GM12891 (cell line): ENCODE measurements around the gene HCN4.

Source experiments
- DNase-seq: peaks from one replicate; pipeline ENCODE4 v3.0.0; 2011; ENCODE audit warnings: low spot score; ENCODE audit not compliant: insufficient read length
- FAIRE-seq: peaks from 2 replicates; lab custom pipeline; 2011; peaks lifted over from hg19 to GRCh38; lab: Jason Lieb, UNC
- PAX5 ChIP-seq: IDR thresholded peaks from 2 replicates; pipeline ENCODE4 v1.6.1; 2011; ENCODE audit warnings: low read length, moderate library complexity, mild to moderate bottlenecking; ENCODE audit not compliant: insufficient read depth, severe bottlenecking
- POLR2A ChIP-seq: IDR thresholded peaks from 2 replicates; pipeline ENCODE4 v1.6.1; 2011; ENCODE audit warnings: low read depth, low read length, control low read depth
- POLR2AphosphoS5 ChIP-seq: IDR thresholded peaks from 2 replicates; pipeline ENCODE4 v1.6.1; 2011; ENCODE audit warnings: low read depth, low read length, control low read depth
- POU2F2 ChIP-seq: IDR thresholded peaks from 2 replicates; pipeline ENCODE4 v1.6.1; 2011; ENCODE audit warnings: low read depth, mild to moderate bottlenecking, control low read depth, low read length, moderate library complexity
- SPI1 ChIP-seq: IDR thresholded peaks from 2 replicates; pipeline ENCODE4 v1.6.1; 2011; ENCODE audit warnings: low read depth, low read length, control low read depth
- TAF1 ChIP-seq: IDR thresholded peaks from 2 replicates; pipeline ENCODE4 v1.6.1; 2011; ENCODE audit warnings: low read depth, low read length, control low read depth

Gene HCN4

GRCh38 chr15:73366766-73367623, 1.8 kb downstream of the HCN4 start:
- DNase-seq (no peak), FAIRE-seq (no peak)
- TF ChIP-seq POLR2A: no peak
- TF ChIP-seq TAF1: no peak
- no peak for TF ChIP-seq PAX5
- TF ChIP-seq POU2F2: no peak
- no peak for TF ChIP-seq SPI1
- no peak for TF ChIP-seq POLR2AphosphoS5

DNA sequence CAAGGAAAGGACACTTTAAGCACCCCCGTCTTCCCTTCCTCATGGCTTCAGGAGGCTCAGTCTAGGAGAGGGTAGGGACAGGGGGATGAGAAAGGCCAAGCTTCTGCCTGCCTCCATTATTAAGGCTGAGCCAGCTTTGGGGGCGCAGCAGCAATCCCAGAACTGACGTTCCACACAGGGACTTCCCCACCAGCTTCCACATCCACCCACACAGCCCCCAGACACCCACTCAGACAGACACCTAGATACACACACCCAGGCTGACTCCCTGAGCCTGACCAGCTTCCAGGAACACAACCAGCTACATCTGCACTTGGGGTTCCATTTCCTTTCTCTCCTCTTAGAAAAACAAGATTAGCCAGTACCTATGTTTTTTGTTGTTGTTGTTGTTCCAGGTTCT, 4.7 kb downstream of the HCN4 start:
- no peak for TF ChIP-seq POLR2AphosphoS5
- no peak for TF ChIP-seq POU2F2
- no peak for TF ChIP-seq PAX5
- no peak for TF ChIP-seq POLR2A
- TF ChIP-seq SPI1: no peak
- no peak for TF ChIP-seq TAF1
- FAIRE-seq: no peak
- DNase-seq: no peak

DNA sequence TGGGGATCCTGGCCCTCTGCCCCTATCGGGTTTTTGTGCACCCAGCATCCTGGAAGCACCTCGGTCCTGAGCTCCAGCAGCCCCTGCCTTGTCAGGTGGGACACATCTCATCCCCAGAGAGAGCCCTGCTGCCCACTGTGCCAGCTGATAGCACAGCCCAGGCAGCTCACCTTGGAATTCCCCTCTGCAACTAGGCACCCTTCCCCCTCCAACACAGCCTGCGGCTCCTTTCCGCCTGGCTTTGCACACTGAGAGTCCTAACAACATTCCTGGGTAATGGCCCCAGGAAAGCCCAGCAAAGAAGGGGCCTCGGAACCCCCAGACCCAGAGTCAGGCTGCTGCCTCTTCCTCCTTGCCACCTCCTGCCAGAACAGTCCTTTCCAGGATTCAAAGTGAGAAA, 5.9 kb downstream of the HCN4 start:
- no peak for TF ChIP-seq POLR2A
- TF ChIP-seq PAX5: no peak
- no peak for TF ChIP-seq POLR2AphosphoS5
- TF ChIP-seq SPI1: no peak
- no peak for TF ChIP-seq POU2F2
- no peak for TF ChIP-seq TAF1
- FAIRE-seq (no peak), DNase-seq (no peak)

GRCh38 chr15:73361337-73361736, 7.4 kb downstream of the HCN4 start:
- no peak for FAIRE-seq

GRCh38 chr15:73359651-73360050, 9.1 kb downstream of the HCN4 start:
- no peak for DNase-seq
- TF ChIP-seq TAF1 (no peak), SPI1 (no peak), POLR2A (no peak), POU2F2 (no peak), PAX5 (no peak), POLR2AphosphoS5 (no peak)
- no peak for FAIRE-seq

More at GRCh38 chr15:73361337-73361736, 7.4 kb downstream of the HCN4 start:
- DNase-seq: no peak
- no peak for TF ChIP-seq PAX5
- no peak for TF ChIP-seq POLR2A
- no peak for TF ChIP-seq SPI1
- no peak for TF ChIP-seq POU2F2
- TF ChIP-seq TAF1: no peak
- TF ChIP-seq POLR2AphosphoS5: no peak

GRCh38 chr15:73357999-73358665, 10.6 kb downstream of the HCN4 start:
- DNase-seq (no peak), FAIRE-seq (no peak)
- no peak for TF ChIP-seq PAX5
- no peak for TF ChIP-seq SPI1
- no peak for TF ChIP-seq POLR2AphosphoS5
- no peak for TF ChIP-seq POU2F2
- TF ChIP-seq POLR2A: no peak
- no peak for TF ChIP-seq TAF1

- no peak for TF ChIP-seq PAX5
- TF ChIP-seq POU2F2: no peak
- no peak for TF ChIP-seq POLR2A
- TF ChIP-seq TAF1: no peak
- TF ChIP-seq SPI1: no peak
- no peak for TF ChIP-seq POLR2AphosphoS5
- no peak for FAIRE-seq
- no peak for DNase-seq
Observed at GRCh38 chr15:73355612-73356265, 13.0 kb downstream of the HCN4 start.

- DNase-seq (no peak), FAIRE-seq (no peak)
- TF ChIP-seq TAF1 (no peak), POLR2AphosphoS5 (no peak), SPI1 (no peak), POLR2A (no peak), PAX5 (no peak)
Observed at GRCh38 chr15:73354241-73354640, 14.5 kb downstream of the HCN4 start.

DNA sequence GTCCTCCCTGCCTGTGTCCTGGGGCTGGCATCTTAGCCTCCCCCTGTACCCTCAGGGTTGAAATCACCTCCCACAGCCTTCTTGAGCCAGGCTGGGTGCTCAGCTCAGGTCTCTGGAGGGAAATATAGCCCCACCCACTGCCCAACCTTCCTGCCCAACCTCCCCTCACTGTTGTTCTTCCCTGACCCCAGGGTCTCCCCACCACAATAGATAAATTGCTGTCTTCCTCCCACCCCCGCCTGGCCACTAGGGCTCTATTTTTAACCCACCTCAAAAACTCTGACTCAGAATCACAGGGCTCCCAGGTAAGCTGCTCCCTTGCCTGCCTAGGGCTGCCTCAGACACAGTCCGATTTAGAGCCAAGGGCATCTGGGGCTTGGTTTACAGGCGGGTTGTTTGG, 15.0 kb downstream of the HCN4 start:
- DNase-seq (no peak), FAIRE-seq (no peak)
- TF ChIP-seq SPI1 (no peak), POLR2AphosphoS5 (no peak), TAF1 (no peak), POU2F2 (no peak)
